IMR-90 (cell line): ENCODE data around the gene INTS11. TPM values are rescaled to one million over a fixed set of nuclear protein-coding genes. Genes with fewer than 3 reads are reported as not detected.
A peak's percentile ranks its signal among the peaks of the same experiment; 100 is the strongest.

Experiments
- ATAC-seq: fragments of 200-7000 bp; cut with Tn5 transposase; 2 replicates; pipeline ENCODE4 v1.9.1; 2020; ENCODE audit warnings: low read depth, mild to moderate bottlenecking, moderate library complexity
- BruUV-seq: library from RNA; stranded (reverse); fragments of 400-500 nt; replicated peaks from 2 replicates; lab custom pipeline; 2021; lab: Mats Ljungman, UMichigan
- CTCF ChIA-PET: fragments of 300-600 bp; formaldehyde crosslinking; extraction: SDS; loops from one replicate; lab custom pipeline; 2021; ENCODE audit warnings: antibody characterized with exemption; lab: Yijun Ruan, JAX
- POLR2A ChIA-PET: fragments of 300-600 bp; sonication (Branson Sonifier 250); formaldehyde crosslinking; loops from one replicate; lab custom pipeline; 2022; ENCODE audit warnings: antibody characterized with exemption; ENCODE audit not compliant: unreplicated experiment; lab: Charles Lee
- DNase-seq: peaks from one replicate; pipeline ENCODE4 v3.0.0; 2013
- H2AFZ ChIP-seq: replicated peaks from 2 replicates; pipeline ENCODE3; 2013; ENCODE audit warnings: low read length, mild to moderate bottlenecking; ENCODE audit not compliant: poor library complexity
- H2AK5ac ChIP-seq: 2 replicates; pipeline ENCODE4 v1.6.1; 2013; ENCODE audit warnings: low read depth, low read length, inconsistent platforms
- H2AK9ac ChIP-seq: replicated peaks from 2 replicates; pipeline ENCODE3; 2013; ENCODE audit warnings: mild to moderate bottlenecking, low read depth, low read length, moderate library complexity; ENCODE audit not compliant: poor library complexity
- H2BK120ac ChIP-seq: 2 replicates; pipeline ENCODE4 v1.6.1; 2013; ENCODE audit warnings: low read depth, low read length, inconsistent platforms
- H2BK15ac ChIP-seq: 3 replicates; pipeline ENCODE4 v1.6.1; 2013; ENCODE audit warnings: low read depth, low read length, inconsistent platforms
- H2BK20ac ChIP-seq: 2 replicates; pipeline ENCODE4 v1.6.1; 2013; ENCODE audit warnings: low read depth, mild to moderate bottlenecking, inconsistent platforms, low read length, moderate library complexity
- H2BK5ac ChIP-seq: 2 replicates; pipeline ENCODE4 v1.6.1; 2013; ENCODE audit warnings: mild to moderate bottlenecking, low read depth, low read length, inconsistent platforms; ENCODE audit not compliant: poor library complexity, severe bottlenecking
- H3K14ac ChIP-seq: replicated peaks from 2 replicates; pipeline ENCODE4 v1.6.1; 2013; ENCODE audit warnings: low read depth, low read length, inconsistent platforms
- H3K18ac ChIP-seq: 2 replicates; pipeline ENCODE4 v1.6.1; 2013; ENCODE audit warnings: low read depth, low read length, control low read depth
- H3K23ac ChIP-seq: 2 replicates; pipeline ENCODE4 v1.6.1; 2013; ENCODE audit warnings: low read depth, low read length, inconsistent platforms
- H3K27ac ChIP-seq: 2 replicates; pipeline ENCODE4 v1.5.1; 2013; ENCODE audit warnings: mild to moderate bottlenecking, control low read depth, low read length; ENCODE audit not compliant: insufficient read depth
- H3K27me3 ChIP-seq: 2 replicates; pipeline ENCODE4 v1.6.1; 2013; ENCODE audit warnings: low read length; ENCODE audit not compliant: control insufficient read depth, insufficient read depth
- H3K36me3 ChIP-seq: 2 replicates; pipeline ENCODE4 v1.6.1; 2013; ENCODE audit warnings: low read length, mixed read lengths; ENCODE audit not compliant: control insufficient read depth, insufficient read depth
- H3K4ac ChIP-seq: 2 replicates; pipeline ENCODE4 v1.6.1; 2013; ENCODE audit warnings: low read depth, low read length, inconsistent platforms
- H3K4me1 ChIP-seq: 2 replicates; pipeline ENCODE4 v1.6.1; 2013; ENCODE audit warnings: low read length, mixed read lengths; ENCODE audit not compliant: control insufficient read depth, insufficient read depth
- H3K4me2 ChIP-seq: 2 replicates; pipeline ENCODE4 v1.6.1; 2013; ENCODE audit warnings: low read depth, mild to moderate bottlenecking, control low read depth, low read length, moderate library complexity
- H3K4me3 ChIP-seq: 2 replicates; pipeline ENCODE4 v1.5.1; 2013; ENCODE audit warnings: low read depth, mild to moderate bottlenecking, control low read depth, low read length, moderate library complexity; ENCODE audit not compliant: insufficient read depth
- H3K56ac ChIP-seq: 2 replicates; pipeline ENCODE4 v1.6.1; 2013; ENCODE audit warnings: low read length, inconsistent platforms; ENCODE audit not compliant: insufficient read depth; ENCODE audit errors: extremely low read depth
- H3K79me1 ChIP-seq, 2 experiments: 2 replicates each; pipeline ENCODE4 v1.6.1; 2013; ENCODE audit warnings: low read length in 2 of 2, inconsistent platforms in 1 of 2, low read depth in 1 of 2
- H3K9ac ChIP-seq: 2 replicates; pipeline ENCODE4 v1.6.1; 2013; ENCODE audit warnings: low read depth, low read length, control low read depth
- H3K9me1 ChIP-seq: 2 replicates; pipeline ENCODE4 v1.6.1; 2013; ENCODE audit warnings: low read length, inconsistent platforms; ENCODE audit not compliant: insufficient read depth
- H3K9me3 ChIP-seq: 2 replicates; pipeline ENCODE4 v1.6.1; 2013; ENCODE audit warnings: low read length; ENCODE audit not compliant: control insufficient read depth, insufficient read depth
- H4K20me1 ChIP-seq: 2 replicates; pipeline ENCODE4 v1.6.1; 2013; ENCODE audit warnings: low read length, inconsistent platforms; ENCODE audit not compliant: insufficient read depth
- H4K5ac ChIP-seq: 2 replicates; pipeline ENCODE4 v1.6.1; 2013; ENCODE audit warnings: mild to moderate bottlenecking, low read depth, low read length, control low read depth
- H4K8ac ChIP-seq, 2 experiments: 2 replicates each; pipeline ENCODE4 v1.6.1; 2013; ENCODE audit warnings: low read depth in 2 of 2, low read length in 2 of 2, control low read depth in 1 of 2, inconsistent platforms in 1 of 2
- H4K91ac ChIP-seq: 2 replicates; pipeline ENCODE4 v1.6.1; 2013; ENCODE audit warnings: low read depth, low read length, inconsistent platforms; ENCODE audit not compliant: insufficient read depth
- BHLHE40 ChIP-seq: fragments of 150-350 bp; IDR thresholded peaks from 2 replicates; pipeline ENCODE4 v1.6.1; 2016; ENCODE audit warnings: mild to moderate bottlenecking, low read depth, low read length
- CEBPB ChIP-seq: IDR thresholded peaks from 2 replicates; pipeline ENCODE4 v1.6.1; 2012; ENCODE audit warnings: low read depth, low read length, improper control_type of control experiment
- CHD1 ChIP-seq: IDR thresholded peaks from 2 replicates; pipeline ENCODE4 v1.6.1; 2012; ENCODE audit warnings: low read depth, low read length, improper control_type of control experiment
- FOS ChIP-seq: fragments of 150-350 bp; IDR thresholded peaks from 2 replicates; pipeline ENCODE4 v1.6.1; 2016; ENCODE audit warnings: low read depth, low read length
- MAFK ChIP-seq: IDR thresholded peaks from 2 replicates; pipeline ENCODE4 v1.6.1; 2012; ENCODE audit warnings: low read depth, low read length, improper control_type of control experiment
- MAZ ChIP-seq: IDR thresholded peaks from 2 replicates; pipeline ENCODE4 v1.6.1; 2012; ENCODE audit warnings: low read depth, mild to moderate bottlenecking, low read length, improper control_type of control experiment, moderate library complexity, borderline replicate concordance
- MXI1 ChIP-seq: IDR thresholded peaks from 2 replicates; pipeline ENCODE4 v1.6.1; 2012; ENCODE audit warnings: low read depth, mild to moderate bottlenecking, low read length, moderate library complexity, borderline replicate concordance
- NFE2L2 ChIP-seq: fragments of 150-350 bp; IDR thresholded peaks from 2 replicates; pipeline ENCODE4 v1.6.1; 2016; ENCODE audit warnings: low read depth, mild to moderate bottlenecking, low read length
- POLR2A ChIP-seq: IDR thresholded peaks from 2 replicates; pipeline ENCODE4 v1.6.1; 2012; ENCODE audit warnings: mild to moderate bottlenecking, low read depth, low read length
- RAD21 ChIP-seq: IDR thresholded peaks from 2 replicates; pipeline ENCODE4 v1.6.1; 2012; ENCODE audit warnings: low read length, improper control_type of control experiment
- RCOR1 ChIP-seq: IDR thresholded peaks from 2 replicates; pipeline ENCODE4 v1.6.1; 2012; ENCODE audit warnings: mild to moderate bottlenecking, low read length, improper control_type of control experiment; ENCODE audit not compliant: insufficient replicate concordance
- RFX5 ChIP-seq: IDR thresholded peaks from 2 replicates; pipeline ENCODE4 v1.8.0; 2012; ENCODE audit warnings: low read depth, mild to moderate bottlenecking, low read length, moderate library complexity
- SMC3 ChIP-seq: fragments of 150-350 bp; IDR thresholded peaks from 2 replicates; pipeline ENCODE4 v1.6.1; 2016; ENCODE audit warnings: low read depth, mild to moderate bottlenecking, antibody characterized with exemption, low read length, moderate library complexity
- WGBS, 2 experiments: methylation state at CpG; one replicate each; pipeline versions ENCODE4 v1.1.5 to v1.1.7; 2013; ENCODE audit warnings: missing lambda C conversion rate in 2 of 2; ENCODE audit not compliant: insufficient read length in 1 of 2; ENCODE audit errors: extremely low coverage in 2 of 2; 5-methylcytosine and 5-hydroxymethylcytosine counted together
- dilution Hi-C: fragments of 300-500 bp; cut with HindIII; formaldehyde crosslinking; loops from one replicate; pipeline ENCODE4 v1.14.3; 2018; ENCODE audit warnings: low sequenced_read_pairs; ENCODE audit not compliant: unreplicated experiment
- in situ Hi-C: fragments of 300-500 bp; cut with MboI; formaldehyde crosslinking; loops from 3 replicates; pipeline ENCODE4 v1.14.3; 2019; ENCODE audit warnings: low sequenced_read_pairs, inconsistent platforms, mixed read lengths
- intact Hi-C: fragments of 100-400 bp; cut with micrococcal nuclease; formaldehyde crosslinking; loops from 2 replicates; pipeline ENCODE4 v1.10.0; 2022
- polyA plus RNA-seq, 3 experiments: library from polyadenylated mRNA; depleted of rRNA; stranded (reverse); fragments of >200 nt; gene quantifications; 2 replicates each; pipeline ENCODE4 v1.2.3, GENCODE V29; 2012; ENCODE audit warnings: low replicate concordance in 1 of 3
- total RNA-seq: library from RNA; depleted of rRNA; stranded (reverse); fragments of >200 nt; gene quantifications from 2 replicates; pipeline ENCODE4 v1.2.3, GENCODE V29; 2012
- TF ChIP-seq, protein P1 (sequence below): fragments of 150-350 bp; IDR thresholded peaks from 2 replicates; pipeline ENCODE4 v1.6.1; 2017; ENCODE audit warnings: mild to moderate bottlenecking, antibody characterized with exemption, low read length, low read depth
- TF ChIP-seq, protein P2 (sequence below): conservative IDR thresholded peaks from 2 replicates; pipeline ENCODE4 v1.5.1; 2012; ENCODE audit warnings: mild to moderate bottlenecking, low read depth, low read length, improper control_type of control experiment

INTS11 gene
- total and polyA plus RNA-seq, 2 of the 4 experiments (the other 2 are of a cell fraction): 56.1 to 123 TPM

DNA sequence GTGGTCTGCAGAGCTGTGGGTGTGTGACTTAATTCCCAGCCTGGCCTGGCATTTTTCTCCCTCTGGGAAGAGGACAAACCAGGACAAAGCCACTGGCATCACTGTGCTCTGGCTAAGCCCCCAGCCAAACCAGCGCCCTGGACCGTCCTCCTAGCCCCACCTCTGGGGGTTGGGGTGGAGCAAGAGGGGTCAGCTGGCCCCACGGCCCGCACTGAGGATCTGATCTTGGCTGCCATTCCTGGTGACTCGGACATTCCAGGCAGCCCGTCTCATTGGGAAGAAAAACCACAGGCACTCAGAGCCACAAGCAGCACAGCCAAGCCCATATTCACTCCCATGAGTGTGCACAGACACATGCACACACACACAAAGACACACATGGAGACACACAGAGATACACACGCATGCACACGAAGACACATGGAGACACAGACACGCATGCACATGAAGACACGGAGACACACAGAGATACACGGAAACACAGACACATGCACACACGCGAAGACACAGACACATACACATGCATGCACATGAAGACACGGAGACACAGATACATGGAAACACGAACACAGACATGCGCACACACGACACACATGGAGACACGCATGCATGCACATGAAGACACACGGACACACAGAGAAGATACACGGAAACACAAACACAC, 36.2 kb upstream of the INTS11 start:
- Histone ChIP-seq H3K27ac (peak overlapping the region; percentile 96), H4K8ac (peak overlapping the region; percentile 84 to 99), H3K18ac (peak overlapping the region; percentile 92), H2BK20ac (peak overlapping the region; percentile 99), H2BK15ac (peak overlapping the region; percentile 99), H2AK5ac (peak overlapping the region; percentile 100), H4K20me1 (peaks cover 12% of the 10 kb centered on the region), H3K4me3 (no peak overlapping the region), H3K4ac (peak overlapping the region; percentile 100), H3K14ac (peak overlapping the region; percentile 98), H4K91ac (peak overlapping the region; percentile 99), H3K79me1 (peaks cover 4 to 17% of the 10 kb centered on the region in 2 experiments; a peak in 3 of 4 replicates), H3K9me1 (peaks cover 13% of the 10 kb centered on the region), H3K9me3 (no peaks in the 10 kb centered on the region), H2BK120ac (peak overlapping the region; percentile 99), H3K23ac (peak overlapping the region; percentile 98), H3K4me1 (peaks cover 31% of the 10 kb centered on the region), H3K9ac (peak overlapping the region; percentile 41), H2BK5ac (peak overlapping the region; percentile 98), H2AK9ac (peak overlapping the region; percentile 94), H4K5ac (peak overlapping the region; percentile 88), H3K27me3 (no peaks in the 10 kb centered on the region), H3K56ac (peak overlapping the region; percentile 67; the same call in 1 of the 2 replicates), H3K36me3 (peaks cover 4% of the 10 kb centered on the region; the same call in 1 of the 2 replicates), H3K4me2 (peak overlapping the region; percentile 71), H2AFZ (peak overlapping the region; percentile 45)
- ATAC-seq: peak; percentile 61
- WGBS, 2 experiments: 36% methylated on average over 10 of the region's 20 CpGs; no CpG with 5 or more reads in 1 of the 2 experiments
- BruUV-seq: no TSS peak
- ChIA-PET CTCF (no interaction called here), POLR2A (no interaction called here)
- in situ Hi-C loops: no loop called here
- intact Hi-C loops: no loop called here
- dilution Hi-C loops: no loop called here
- peak; percentile 93 for DNase-seq
- TF ChIP-seq POLR2A (no peak), MXI1 (no peak), SMC3 (no peak), RFX5 (no peak), CEBPB (peak; percentile 51; the same call in 1 of the 2 replicates), CHD1 (no peak), MAFK (no peak), MAZ (peak; percentile 92), RCOR1 (peak; percentile 85), RAD21 (no peak), NFE2L2 (no peak), FOS (peak; percentile 81), BHLHE40 (peak; percentile 50)
- TF ChIP-seq, protein P1, sequence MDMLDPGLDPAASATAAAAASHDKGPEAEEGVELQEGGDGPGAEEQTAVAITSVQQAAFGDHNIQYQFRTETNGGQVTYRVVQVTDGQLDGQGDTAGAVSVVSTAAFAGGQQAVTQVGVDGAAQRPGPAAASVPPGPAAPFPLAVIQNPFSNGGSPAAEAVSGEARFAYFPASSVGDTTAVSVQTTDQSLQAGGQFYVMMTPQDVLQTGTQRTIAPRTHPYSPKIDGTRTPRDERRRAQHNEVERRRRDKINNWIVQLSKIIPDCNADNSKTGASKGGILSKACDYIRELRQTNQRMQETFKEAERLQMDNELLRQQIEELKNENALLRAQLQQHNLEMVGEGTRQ: peak; percentile 70
- TF ChIP-seq, protein P2, sequence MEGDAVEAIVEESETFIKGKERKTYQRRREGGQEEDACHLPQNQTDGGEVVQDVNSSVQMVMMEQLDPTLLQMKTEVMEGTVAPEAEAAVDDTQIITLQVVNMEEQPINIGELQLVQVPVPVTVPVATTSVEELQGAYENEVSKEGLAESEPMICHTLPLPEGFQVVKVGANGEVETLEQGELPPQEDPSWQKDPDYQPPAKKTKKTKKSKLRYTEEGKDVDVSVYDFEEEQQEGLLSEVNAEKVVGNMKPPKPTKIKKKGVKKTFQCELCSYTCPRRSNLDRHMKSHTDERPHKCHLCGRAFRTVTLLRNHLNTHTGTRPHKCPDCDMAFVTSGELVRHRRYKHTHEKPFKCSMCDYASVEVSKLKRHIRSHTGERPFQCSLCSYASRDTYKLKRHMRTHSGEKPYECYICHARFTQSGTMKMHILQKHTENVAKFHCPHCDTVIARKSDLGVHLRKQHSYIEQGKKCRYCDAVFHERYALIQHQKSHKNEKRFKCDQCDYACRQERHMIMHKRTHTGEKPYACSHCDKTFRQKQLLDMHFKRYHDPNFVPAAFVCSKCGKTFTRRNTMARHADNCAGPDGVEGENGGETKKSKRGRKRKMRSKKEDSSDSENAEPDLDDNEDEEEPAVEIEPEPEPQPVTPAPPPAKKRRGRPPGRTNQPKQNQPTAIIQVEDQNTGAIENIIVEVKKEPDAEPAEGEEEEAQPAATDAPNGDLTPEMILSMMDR: no peak
